Thyroid gland (tissue), 4 donors: ENCODE data around the gene DBF4B. TPM values are rescaled to one million over a fixed set of nuclear protein-coding genes. Genes with fewer than 3 reads are reported as not detected.

ENCODE experiments used
- DNase-seq, 2 donors: peaks; one replicate each; pipeline ENCODE4 v3.0.0-alpha.2; 2019
- H3K27ac ChIP-seq, 3 donors: fragments of 200-600 bp; sonication (generic); 1 replicate in 2 of 3; 2 replicates in 1 of 3; pipeline ENCODE4 v1.5.1; 2016 to 2019; ENCODE audit warnings: mild to moderate bottlenecking in 1 of 3, moderate library complexity in 1 of 3
- H3K27me3 ChIP-seq: fragments of 200-600 bp; sonication (generic); one replicate; pipeline ENCODE4 v1.5.1; 2019
- H3K36me3 ChIP-seq, 2 donors: fragments of 200-600 bp; sonication (generic); one replicate each; pipeline ENCODE4 v1.5.1; 2016 to 2019
- H3K4me1 ChIP-seq, 2 donors: fragments of 200-600 bp; sonication (generic); one replicate each; pipeline ENCODE4 v1.5.1; 2017 to 2019
- H3K4me3 ChIP-seq, 3 donors: fragments of 200-600 bp; sonication (generic); replicated peaks in 1 of 3; 1 replicate in 2 of 3; 2 replicates in 1 of 3; pipeline ENCODE4 v1.5.1; 2016; ENCODE audit warnings: mild to moderate bottlenecking in 1 of 3
- H3K9me3 ChIP-seq: fragments of 200-600 bp; sonication (generic); one replicate; pipeline ENCODE4 v1.5.1; 2017
- CTCF ChIP-seq, 6 experiments: fragments of 200-600 bp in 3 of 6; fragments of 450-650 bp in 3 of 6; sonication (generic) in 3 of 6; IDR thresholded peaks; one replicate each; pipeline ENCODE4 v1.5.1; 2016 to 2019; ENCODE audit warnings: antibody characterized with exemption in 6 of 6, mild to moderate bottlenecking in 2 of 6, inconsistent platforms in 1 of 6, moderate library complexity in 1 of 6
- POLR2A ChIP-seq, 2 donors: fragments of 450-650 bp; IDR thresholded peaks; one replicate each; pipeline ENCODE4 v1.6.1; 2017; ENCODE audit warnings: antibody characterized with exemption in 2 of 2, mild to moderate bottlenecking in 2 of 2, moderate library complexity in 1 of 2
- WGBS, 2 donors: methylation state at CpG; one replicate each; pipeline ENCODE4 v1.1.5; 2017; 5-methylcytosine and 5-hydroxymethylcytosine counted together
- intact Hi-C: fragments of 100-400 bp; cut with DNase I; formaldehyde crosslinking; loops from one replicate; pipeline ENCODE4 v1.15.1; 2023
- total RNA-seq, 4 donors: library from RNA; depleted of rRNA; stranded (reverse); fragments of >200 nt; gene quantifications; one replicate each; pipeline ENCODE4 v1.2.3, GENCODE V29; 2016

The DBF4B gene
- total RNA-seq, 4 donors from 2014 or later: 2.4 to 8.0 (median 5.1) TPM

DNA sequence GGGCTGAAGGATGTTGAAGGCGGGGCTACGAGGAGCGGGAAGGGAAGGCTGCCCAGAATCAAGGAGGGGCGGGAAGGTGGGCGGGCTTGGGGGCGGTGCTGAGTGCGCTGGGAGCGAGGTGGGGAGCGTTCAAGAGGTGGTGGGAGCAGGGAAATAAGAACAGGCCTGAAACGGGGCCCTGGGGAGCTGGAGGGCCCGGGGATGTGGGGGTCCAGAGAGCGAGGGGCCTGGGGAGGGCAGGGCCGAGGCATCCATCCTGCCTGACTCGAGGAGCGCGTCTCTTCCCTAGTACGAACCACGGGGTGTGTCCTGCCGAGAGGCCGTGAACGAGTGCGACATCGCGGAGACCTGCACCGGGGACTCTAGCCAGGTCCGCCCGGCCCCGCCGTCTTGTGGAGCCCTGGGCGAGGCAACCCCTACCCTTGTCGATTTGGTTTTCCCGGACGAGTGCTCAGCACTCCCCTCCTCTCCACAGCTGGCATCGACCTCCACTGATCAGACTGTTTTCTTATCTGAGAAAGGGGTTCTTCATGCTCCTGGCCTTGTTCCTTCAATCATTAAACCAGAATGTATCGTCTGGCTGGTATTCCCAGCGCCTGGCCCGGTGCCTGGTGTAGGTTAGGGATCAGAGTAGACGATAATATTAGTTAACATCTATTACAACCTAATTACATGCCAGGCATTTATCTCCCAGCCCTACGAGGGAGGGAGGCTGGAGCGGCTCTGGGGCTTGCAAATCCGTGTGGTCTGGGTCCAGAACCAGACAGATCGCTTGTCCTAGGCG, 67.6 kb downstream of the DBF4B start:
- H3K27me3 ChIP-seq: no peaks in the 10 kb centered on the region
- DNase-seq: no peak
- peak overlapping the region in 1 of 3 donors; percentile 42 for H3K4me3 ChIP-seq
- 10 to 21% methylated on average over 28 to 43 of the region's 43 CpGs for WGBS, 2 donors
- H3K4me1 ChIP-seq: peaks cover 13 to 22% of the 10 kb centered on the region in 2 donors
- no peaks in the 10 kb centered on the region for H3K9me3 ChIP-seq
- no peaks in the 10 kb centered on the region for H3K36me3 ChIP-seq
- TF ChIP-seq CTCF (IDR thresholded peaks at IDR 0.05) (no peak), POLR2A (IDR thresholded peaks at IDR 0.05) (no peak)
- H3K27ac ChIP-seq: peak overlapping the region in 1 of 3 donors; percentile 19
- intact Hi-C loops: loop anchor here (2.0 to 5.0 kb wide), 3 partner anchors 89 to 356 kb away; partner anchors contain the start of gene PLCD3

DNA sequence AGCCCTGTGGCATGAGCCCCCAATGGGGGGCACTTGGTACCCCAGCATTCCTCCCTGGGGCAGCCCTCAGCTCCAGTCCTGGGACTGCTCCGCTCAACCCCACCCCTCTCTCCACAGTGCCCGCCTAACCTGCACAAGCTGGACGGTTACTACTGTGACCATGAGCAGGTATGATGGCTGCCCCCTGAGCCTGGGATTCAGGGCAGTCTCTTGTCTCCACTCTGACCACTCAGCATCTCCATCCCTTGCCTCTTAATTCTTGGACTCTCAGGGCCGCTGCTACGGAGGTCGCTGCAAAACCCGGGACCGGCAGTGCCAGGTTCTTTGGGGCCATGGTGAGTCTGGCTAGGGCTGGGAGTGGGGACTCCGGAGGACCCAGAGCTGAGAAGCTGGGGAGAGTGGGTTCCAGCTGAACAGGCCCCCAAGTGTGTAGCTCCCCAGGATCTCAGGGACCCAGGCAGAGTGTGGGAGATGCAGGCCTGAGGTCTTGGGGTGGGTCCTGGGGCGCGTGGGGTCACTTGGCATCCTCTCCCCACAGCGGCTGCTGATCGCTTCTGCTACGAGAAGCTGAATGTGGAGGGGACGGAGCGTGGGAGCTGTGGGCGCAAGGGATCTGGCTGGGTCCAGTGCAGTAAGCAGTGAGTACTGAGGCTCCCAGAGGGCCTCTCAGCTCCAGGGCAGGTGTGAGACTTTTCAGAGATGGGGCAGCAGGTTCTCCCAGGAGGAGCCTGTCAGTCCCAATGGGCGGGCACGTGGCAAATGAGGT, 68.3 kb downstream of the DBF4B start:
- no peaks in the 10 kb centered on the region for H3K9me3 ChIP-seq
- H3K36me3 ChIP-seq: no peaks in the 10 kb centered on the region
- H3K4me1 ChIP-seq: peaks cover 13 to 22% of the 10 kb centered on the region in 2 donors
- H3K27me3 ChIP-seq: no peaks in the 10 kb centered on the region
- no peak overlapping the region for H3K4me3 ChIP-seq
- WGBS, 2 donors: 79 to 86% methylated on average over 18 of the region's 19 CpGs
- no peak overlapping the region for H3K27ac ChIP-seq
- no peak for DNase-seq
- TF ChIP-seq POLR2A (IDR thresholded peaks at IDR 0.05) (no peak), CTCF (IDR thresholded peaks at IDR 0.05) (no peak)
- intact Hi-C loops: loop anchor here (5.0 kb wide), 2 partner anchors 245 to 355 kb away; partner anchors contain the start of gene PLCD3

- TF ChIP-seq POLR2A (IDR thresholded peaks at IDR 0.05): no peak
- TF ChIP-seq CTCF (IDR thresholded peaks at IDR 0.05): no peak
- H3K4me1 ChIP-seq: peaks cover 13 to 22% of the 10 kb centered on the region in 2 donors
- intact Hi-C loops: loop anchor here (5.0 kb wide), 2 partner anchors 245 to 355 kb away; partner anchors contain the start of gene PLCD3
Observed at GRCh38 chr17:44777394-44778348, 69.2 kb downstream of the DBF4B start.

DNA sequence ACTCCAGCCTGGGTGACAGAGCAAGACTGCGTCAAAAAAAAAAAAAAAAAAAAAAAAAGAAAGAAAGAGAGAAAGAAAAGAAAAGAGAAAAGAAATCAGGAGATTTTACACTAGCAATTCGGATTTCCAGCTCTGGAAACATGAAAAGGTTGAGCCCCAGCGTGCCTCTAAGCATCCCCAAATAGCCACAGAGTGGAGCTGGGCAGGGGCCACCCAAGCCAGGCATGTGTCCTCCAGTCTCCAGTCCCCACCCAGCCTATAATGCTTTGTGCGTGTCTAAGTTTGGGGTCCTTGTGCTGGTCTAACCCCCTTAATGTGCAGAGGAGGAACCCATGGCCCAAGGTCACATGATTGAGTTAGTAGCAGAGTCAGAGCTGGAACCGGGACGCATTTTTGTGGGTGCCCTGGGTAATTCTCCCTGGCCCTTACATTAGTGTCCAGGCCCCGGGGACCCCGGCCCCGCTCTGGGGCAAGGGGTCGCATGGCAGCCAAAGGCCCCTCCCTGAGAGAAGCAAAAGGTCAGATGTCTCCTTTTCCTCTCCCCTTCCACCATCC, 70.3 kb downstream of the DBF4B start:
- H3K36me3 ChIP-seq: no peaks in the 10 kb centered on the region
- peaks cover 13 to 22% of the 10 kb centered on the region in 2 donors for H3K4me1 ChIP-seq
- WGBS, 2 donors: 30 to 37% methylated on average over 8 of the region's 10 CpGs
- no peak for DNase-seq
- intact Hi-C loops: loop anchor here (5.0 kb wide), 2 partner anchors 244 to 354 kb away; partner anchors contain the start of gene PLCD3
- H3K9me3 ChIP-seq: no peaks in the 10 kb centered on the region
- no peak overlapping the region for H3K27ac ChIP-seq
- TF ChIP-seq POLR2A (IDR thresholded peaks at IDR 0.05) (no peak), CTCF (IDR thresholded peaks at IDR 0.05) (no peak)
- no peaks in the 10 kb centered on the region for H3K27me3 ChIP-seq
- H3K4me3 ChIP-seq: peak overlapping the region in 1 of 3 donors; percentile 16

More at GRCh38 chr17:44777394-44778348, 69.2 kb downstream of the DBF4B start:
- H3K36me3 ChIP-seq: no peaks in the 10 kb centered on the region
- H3K4me3 ChIP-seq: no peak overlapping the region
- H3K27me3 ChIP-seq: no peaks in the 10 kb centered on the region
- H3K27ac ChIP-seq: no peak overlapping the region
- no peak for DNase-seq
- no peaks in the 10 kb centered on the region for H3K9me3 ChIP-seq
- 88 to 93% methylated on average over 13 to 20 of the region's 20 CpGs for WGBS, 2 donors
